Nucleus accumbens (tissue), 56 donors: Measurements from ENCODE around the gene ADRA2C.

ENCODE experiments used
- DNase-seq, 56 donors: peaks; one replicate each; lab custom pipeline; 2025; lab: John Stamatoyannopoulos, UW

ADRA2C gene

DNA sequence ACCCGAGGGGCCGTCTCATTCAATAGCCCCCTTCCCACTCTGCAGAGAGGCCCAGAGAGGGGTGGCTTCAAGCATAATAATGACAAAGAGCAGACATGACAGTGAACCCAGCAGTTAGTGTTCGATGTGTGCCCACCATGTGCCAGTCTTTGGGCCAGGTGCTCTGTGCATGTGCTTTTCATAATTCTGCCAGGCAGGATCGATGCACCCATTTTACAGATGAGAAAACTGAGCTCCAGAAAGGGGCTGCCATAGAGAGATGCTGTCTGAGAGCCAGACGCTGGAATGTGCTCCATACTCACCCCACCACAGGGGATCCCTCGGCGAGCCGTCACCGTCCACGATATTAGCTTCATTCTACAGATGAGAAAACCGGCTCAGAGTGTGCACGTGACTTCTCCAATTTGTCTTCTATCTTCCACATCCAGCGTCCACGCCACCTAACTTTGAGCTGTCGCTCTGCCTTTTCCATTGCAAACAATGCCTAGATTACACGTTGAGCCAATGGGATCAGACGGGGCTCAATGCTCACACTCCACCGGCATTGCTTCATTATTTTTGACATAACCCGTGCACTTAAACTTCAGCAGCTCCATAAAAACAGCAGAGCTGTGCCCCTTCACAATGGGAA lies 8.2 kb downstream of the ADRA2C start:
- no peak for DNase-seq

DNA sequence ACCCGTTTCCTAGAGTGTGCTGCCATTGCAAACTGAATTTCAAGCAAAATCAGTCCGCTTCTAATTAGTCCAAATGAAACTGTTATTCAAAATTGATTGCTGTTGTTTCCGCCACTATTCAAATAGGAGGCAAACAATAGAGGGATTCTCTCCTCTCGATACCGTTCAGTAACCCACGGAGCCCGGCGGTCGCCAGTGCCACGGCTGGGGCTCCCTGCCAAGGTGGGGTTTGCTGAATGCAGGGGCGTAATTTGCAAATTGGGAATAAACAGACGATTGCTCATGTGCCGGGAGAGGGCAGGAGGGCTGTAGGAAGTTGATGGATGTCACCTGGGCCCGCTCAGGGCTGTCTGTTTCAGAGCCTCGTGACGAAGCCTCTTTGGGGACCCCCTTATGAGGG lies 8.8 kb downstream of the ADRA2C start:
- no peak for DNase-seq

DNA sequence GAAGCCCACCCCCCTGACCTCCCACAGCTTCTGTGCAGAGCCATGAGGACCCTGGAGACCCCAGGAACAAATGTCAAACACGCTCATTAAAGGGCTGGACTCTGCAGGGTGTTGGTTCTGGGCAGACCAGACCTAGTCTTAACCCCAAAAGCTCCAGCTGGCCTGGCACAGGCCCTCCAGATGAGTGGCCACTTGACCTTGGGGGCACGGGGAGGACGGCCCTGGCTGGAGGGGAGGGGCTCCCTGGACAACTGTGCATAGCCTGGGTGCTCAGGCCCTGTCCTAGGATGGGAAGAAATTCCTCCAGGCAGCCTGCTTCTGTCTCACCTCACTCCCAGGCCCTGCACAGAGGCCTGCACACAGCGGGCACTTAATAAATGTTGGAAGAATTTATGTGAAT lies 9.4 kb downstream of the ADRA2C start:
- no peak for DNase-seq

DNA sequence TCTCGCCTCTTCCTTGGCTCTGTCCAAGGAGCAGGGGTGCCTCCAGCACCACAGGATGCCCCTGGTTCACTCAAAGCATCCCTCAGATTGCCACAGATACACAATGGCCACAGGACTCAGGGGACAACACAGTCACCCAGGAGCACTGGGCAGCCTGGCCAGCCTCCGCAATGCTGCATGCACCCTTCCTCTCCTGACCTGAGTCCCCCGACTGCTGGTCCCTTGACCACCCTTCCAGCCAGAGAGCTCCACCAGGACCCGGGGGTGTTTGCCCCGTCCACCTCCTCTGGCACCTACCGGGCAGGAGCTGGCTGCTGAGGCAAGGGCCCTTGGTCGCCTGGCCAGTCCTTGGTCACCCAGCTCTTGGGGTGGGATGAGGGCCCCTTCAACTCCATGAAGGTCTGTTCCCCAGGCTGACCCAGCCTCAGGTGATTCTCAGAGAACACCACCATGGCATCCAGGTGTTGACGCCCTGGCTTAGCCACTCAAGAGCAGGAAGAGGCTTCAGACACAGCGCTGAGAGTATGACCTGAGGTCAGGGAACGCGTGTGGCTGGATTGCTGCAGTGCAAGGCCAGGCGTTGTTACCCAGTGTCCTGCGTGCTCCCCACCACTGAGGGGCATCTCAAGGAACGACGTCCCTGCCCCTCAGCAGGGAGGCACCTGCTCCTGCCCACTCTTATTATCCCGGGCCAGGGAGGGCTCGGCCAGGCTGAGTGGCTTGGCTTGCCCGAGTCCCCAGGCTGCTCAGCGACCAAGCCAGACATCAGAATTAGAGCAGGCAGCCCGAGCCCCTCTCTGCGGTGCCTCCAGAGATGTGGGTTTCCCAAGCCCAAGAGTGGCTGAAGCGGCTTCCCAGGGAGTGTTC lies 10.2 kb downstream of the ADRA2C start:
- no peak for DNase-seq

DNA sequence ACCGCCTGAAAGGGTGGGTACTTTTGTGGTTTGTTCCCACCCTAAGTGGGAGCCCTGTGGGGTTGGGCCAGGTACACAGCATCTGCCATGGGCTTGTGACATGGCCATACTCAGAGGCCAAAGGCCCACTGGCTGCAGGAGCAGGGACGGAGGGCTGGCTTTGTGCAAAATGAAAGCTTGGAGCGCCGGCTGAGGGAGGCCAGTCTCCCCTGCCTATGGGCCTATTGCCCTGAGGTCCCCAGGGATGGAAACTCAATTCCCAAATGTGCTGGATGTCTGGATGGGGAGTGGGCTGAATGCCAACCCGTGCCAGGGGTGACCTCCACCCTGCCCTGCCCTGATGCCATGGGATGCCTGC lies 10.8 kb downstream of the ADRA2C start:
- DNase-seq, result no peak

DNA sequence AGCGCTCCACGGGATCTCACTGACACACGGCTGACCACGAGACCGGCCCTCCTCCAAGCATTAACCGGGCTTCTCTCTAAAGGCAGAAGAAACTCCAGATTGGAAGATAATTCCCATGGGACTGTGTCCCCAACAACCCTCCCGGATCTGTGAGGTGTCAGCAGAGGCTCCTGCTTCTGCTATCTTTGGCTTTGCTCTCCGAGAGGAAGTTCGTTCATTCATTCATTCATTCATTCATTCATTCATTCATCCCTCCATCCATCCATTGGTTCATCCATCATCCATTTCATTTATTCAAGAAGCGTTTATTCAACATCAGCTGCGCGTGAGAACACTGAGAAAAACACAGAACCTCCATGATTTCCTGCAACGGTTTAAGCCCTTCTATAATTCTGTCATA lies 11.5 kb downstream of the ADRA2C start:
- no peak for DNase-seq

DNA sequence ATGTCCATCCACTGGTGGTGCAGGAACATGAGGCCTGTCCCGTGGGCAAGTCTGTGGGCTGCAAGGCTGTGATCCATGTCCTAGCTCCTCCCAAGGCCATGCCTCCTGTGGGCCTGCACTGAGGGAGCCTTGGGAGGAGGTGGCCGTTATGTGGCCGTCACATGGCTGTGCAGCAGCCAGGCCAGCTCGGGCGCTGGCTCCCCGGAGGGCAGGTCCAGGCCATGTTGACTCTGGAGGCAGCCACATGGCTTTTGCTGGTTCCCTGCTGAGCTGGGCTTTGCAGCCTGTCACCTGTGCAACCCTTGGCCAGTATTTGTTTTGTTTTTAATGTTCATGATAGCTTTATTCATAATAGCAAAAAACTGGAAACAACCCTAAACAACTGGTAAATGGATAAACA lies 13.3 kb downstream of the ADRA2C start:
- DNase-seq, result no peak

DNA sequence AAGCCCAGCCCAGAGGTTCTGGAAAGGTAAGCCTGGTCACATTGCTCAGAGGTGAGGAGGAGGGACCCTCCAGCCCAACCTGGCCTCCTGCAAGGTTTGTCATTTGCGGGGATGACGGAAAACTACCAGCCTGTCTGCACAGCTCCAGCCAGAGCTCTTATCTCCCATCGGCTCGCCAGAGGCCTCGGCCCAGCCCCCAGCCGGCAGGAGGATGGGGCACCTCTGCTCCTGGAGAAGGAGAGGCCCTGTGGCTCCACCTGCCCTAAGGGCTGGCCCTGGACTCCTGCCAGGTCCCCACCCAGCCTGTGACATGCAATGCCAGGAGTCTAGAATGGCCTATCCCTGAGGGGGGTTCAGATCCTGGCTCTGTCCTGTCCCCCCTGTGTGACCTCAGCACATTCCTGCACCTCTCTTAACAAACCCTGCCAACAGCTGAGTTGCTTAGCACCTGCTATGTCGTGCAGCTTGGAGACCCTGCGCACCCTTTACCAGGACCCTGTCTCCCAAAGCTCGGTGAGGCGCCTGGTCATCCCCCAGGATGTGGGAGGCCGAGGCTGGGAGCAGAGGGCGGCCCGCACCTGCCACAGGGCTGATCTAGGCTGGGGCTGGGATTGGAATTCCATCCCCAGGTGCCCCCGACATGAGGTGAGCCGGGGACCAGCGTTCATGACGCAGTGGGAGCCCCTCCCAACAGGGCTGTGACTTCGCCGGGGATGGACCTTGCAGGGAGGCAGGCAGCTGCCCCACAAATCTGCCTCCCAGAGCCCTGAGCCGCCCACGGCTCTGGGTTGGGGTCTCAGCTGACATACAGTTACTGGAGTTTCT lies 14.4 kb downstream of the ADRA2C start:
- no peak for DNase-seq

DNA sequence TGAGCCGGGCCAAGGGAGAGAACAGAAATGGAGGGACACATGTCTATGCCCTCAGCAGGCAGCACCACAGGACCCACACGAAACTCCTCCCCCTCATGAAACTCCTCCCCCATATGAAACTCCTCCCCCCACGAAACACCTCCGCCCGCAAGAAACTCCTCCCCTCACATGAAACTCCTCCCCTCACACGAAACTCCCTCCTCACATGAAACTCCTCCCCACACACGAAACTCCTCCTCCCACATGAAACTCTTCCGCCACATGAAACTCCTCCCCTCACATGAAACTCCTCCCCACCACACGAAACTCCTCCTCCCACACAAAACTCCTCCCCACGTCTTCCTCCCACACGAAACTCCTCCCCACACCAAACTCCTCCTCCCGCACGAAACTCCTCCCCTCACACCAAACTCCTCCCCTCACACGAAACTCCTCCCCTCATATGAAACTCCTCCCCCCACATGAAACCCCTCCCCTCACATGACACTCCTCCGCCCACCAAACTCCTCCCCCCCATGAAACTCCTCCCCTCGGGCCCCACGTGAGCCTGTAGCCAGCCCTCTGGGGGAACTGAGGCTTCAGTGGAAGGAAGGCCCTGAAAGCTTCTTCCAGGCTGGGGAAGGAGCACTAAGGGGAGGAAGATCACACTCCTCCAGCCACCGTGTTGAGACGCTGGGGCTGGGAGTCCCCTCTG lies 15.2 kb downstream of the ADRA2C start:
- DNase-seq, result no peak

DNA sequence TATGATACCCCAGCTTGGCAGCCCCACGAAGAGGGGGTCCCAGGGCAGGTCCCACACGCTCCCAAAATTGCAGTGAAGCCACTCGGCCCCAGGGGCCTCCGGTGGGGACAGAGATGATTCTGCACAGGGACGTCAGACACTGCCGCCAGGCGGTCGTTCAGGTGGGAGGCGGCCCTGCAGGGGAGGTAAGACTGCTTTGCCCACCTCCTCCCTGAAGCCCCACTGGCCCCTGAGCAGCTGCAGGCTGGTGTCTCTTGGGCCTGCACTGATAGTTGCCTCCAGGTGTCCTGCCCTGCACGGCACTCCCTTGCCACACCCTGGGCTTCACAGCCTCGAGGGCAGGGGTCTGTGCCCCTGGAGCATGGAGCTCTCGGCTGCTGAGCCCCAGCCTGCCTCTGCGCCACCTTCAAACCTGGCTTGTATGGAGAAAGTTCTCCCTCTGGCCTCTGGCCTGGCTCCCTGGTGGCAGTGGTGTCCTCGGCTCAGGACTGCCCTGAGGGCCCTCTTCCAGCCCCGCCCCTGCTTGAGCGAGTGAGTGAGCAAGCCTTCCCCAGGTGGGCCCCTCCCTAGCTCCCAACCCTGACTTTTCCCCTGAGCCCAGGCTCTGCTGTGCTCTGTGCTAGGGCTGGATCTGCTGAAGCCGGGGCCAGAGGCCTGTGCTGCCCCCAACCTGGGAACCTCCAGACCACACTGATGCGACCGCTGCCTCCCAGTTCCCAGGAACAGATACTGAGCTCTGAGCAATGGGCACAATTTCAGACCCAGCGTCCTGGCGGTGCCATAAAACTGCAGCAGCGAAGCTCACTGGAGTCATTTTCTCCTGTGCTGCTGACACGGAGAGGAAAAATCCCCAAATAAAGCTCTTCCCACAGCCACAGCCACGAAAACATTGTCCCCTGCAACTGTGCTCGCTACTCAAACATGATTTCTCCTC lies 16.1 kb downstream of the ADRA2C start:
- no peak for DNase-seq

DNA sequence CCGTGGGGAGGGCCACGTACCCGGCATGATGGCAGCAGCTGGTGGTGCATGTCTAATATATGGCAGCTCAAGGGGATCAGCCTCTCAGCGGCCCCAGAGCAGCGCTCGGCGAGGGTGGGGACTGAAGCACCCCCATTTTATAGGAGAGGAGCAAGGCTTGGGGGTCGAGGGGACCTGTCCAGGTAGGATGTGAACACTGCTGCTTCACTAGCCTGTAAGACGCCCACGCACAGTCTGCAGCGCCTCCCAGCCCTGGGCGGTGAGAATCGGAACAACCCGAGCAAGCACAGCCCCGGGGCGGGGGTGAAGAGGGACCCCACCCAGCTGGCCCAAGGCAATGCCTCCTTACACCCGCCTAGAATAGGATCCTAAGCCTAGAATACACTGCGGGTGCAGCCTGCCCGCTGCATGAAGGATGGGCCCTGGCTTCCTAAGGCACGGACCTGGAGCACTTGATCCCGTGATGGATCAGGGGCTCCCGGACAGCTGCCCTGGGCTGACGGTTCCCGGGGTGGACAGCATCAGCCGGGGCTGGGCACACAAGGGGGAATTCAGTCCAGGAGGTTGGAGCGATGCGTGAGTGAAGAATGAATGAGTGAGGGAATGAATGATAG lies 17.6 kb downstream of the ADRA2C start:
- peak in 1 of 56 donors; percentile 14 for DNase-seq

DNA sequence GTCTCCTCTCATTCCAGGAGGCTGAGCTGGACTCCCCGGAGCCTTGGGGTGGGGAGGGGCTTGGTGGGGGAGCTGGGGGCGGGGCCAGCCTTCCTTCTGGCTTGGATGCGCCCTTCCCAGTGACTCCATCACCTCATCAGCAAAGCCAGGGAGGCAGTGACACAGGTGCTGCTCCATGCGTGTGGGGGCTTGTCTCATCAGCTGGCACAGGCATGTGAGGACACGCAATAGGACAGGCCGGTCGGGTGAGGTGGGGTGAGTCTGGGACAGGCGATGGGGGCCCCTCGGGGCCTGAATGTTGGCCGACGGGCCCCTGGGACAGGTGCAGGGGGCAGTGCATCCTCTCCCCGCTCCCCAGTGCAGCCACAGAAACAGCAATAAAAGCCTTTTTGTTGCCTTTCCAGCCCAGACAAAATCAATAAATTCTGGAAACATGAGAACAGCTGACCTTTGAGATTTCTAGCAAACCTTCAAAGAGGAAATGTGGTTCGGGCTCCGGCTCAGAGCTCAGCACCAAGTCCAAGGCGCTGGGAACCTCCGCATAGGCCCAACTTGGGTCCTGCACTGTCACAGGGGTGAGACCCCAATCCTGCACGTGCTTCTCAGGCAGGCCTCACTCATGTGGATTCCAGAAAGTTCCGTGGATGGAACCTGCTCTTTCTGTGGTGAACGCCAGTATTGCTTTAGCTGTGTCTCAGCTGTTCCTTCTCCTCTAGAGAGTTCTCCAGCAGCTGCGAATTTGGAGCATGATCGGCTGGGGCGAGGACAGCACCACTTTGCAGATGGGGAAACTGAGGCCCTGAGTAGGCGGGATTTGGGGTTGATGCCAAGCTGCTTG lies 18.5 kb downstream of the ADRA2C start:
- no peak for DNase-seq

DNA sequence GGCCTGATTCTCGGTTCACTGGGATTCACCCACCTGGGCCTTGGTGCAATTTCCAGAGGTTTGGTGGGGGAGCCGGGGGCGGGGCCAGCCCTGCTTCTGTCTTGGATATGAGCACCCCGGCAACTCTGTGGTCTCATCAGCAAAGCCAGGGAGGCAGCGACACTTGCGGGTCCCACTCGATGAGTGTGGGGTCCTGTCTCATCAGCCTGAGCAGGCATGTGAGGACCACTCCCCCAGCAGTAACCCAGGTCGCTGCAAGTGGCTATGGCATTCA lies 19.0 kb downstream of the ADRA2C start:
- DNase-seq, result no peak

DNA sequence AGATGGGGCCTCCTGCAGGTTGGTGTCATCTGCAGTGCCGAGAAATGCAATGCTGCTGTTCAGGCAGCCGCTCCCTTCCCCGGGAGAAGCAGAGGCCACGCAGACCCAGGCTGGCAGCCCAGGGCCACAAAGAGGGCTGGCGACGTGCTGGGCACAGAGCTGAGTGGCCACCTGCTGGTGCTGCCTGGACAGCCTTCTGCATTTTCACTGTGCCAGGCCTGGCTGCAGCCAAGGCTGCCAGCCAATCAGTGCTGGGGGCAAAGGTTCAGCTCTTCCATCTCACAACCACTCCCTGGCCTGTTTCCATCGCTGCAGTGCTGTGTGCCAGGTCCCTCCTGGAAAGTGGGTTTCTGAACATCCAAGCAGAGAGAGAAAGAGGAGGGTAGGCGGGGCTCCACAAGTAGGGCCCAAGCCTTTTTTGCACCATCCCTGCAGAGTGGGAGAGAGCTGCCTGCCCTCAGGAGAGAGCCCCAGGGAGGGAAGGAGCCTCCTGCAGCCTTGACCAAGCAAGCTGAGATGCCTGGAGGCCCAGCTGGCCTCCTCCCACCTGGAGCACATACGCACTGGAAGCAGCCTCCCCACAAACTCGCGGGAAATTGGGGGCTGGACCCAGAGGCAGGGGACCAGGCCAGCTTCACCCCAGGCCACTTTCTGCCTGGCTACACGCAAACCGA lies 20.1 kb downstream of the ADRA2C start:
- DNase-seq, result peak in 49 of 56 donors; percentile 13 to 83 (median 51)

DNA sequence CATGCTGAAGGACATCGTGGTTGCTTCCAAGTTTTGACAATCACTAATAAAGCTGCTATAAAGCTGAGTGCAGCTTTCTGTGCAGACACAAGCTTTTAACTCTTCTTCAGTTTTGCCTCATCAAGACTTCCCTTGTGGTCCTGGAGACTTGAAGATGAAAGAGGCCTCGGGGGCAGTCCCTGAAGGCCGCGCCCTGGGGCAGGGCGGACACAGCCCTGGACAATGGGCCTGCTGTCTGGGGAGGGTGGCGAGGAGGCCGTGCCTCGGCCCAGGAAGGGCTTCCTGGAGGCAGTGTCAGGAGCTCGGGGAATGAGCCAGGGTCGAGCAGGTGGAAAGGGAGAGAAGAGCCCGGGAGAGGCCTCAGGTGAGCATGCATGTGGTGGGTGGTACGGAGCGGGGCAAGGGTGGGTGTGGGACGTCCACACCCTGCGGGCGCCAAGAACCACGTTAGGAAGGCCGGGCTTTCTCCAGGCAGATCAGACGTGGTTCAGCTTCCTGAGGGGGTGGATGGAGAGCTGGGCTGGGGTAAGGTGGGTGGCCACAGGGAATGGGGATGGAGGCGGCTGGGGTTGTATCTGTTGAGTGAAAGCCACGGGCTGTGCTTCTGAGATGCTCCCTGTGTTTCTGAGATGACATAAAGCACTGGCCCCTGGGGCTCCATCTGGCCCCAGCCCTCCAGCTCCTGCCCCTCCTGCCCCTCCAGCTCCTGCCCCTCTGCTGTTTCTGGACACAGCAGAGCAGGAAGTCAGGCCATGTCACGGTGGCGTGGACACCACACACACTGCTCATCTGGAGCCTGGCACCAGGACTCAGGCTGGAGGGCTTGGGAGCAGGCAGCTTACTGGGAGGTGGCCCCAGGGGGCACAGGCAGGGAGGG lies 21.5 kb downstream of the ADRA2C start:
- DNase-seq, result no peak

DNA sequence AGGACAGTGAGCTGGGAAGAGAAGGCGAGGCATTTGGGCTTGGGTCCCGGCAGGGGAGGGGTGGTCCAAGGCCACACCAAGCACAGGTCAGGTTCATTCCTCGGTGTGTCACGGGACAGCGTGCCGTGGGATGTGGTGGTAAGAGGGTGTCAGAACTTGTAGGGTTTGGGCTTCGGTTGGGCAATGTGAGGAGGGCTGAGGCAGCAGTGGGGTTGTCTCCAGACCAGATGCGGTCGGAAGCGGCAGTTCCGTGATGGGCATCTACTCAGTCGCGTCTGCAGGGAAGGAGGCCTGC lies 22.1 kb downstream of the ADRA2C start:
- no peak for DNase-seq

DNA sequence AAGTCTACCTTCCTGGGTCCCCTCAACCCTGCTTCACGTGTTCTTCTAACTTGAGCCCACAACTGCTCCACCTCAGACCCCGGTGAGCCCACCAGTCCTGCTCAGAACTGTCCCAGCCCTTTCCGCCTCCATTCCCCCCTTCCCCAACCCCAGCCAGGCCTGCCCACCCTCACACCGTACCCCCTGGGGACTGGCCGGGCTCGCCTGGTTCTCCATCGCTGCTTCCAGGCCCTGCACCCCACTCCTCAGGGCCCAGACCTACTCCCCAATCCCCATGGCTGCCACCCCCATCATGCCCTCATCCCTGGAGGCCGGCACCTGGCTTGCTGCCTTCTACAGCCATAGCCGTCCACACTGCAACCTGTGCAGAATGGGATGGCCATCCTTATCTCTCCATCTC lies 23.4 kb downstream of the ADRA2C start:
- no peak for DNase-seq
